ENCODE measurements around the gene SPRED2.

DNA sequence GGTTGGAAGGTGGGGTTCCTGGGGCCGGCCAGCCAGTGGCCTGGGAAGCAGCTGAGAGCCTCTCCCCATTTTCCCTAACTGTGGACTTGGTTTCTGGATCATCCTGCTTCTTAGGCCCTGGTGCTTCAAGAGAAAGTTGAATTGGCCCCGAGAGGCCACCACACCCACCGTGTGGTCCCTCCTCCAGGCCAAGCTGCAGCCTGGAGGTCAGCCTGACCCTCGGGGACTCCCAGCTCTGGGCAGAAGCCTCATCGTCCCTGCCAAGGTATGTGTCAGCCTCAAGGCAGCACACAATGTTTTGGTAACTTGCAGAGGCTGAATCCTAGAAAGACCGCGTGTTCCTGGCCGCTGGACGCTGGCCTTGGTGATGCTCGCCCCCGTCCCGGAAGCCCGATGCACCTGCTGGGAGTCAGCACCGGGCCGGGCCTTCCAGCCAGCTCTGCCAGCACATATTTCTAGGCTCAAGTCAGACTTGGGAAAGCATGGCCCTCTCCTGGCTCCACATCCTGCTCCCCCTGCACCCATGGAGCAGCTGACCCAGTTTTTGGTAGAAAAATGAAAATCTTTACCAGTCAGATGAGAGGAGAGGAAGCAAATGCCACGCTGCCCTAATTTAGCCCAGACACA, 132.2 kb downstream of the SPRED2 start:
- TF ChIP-seq, protein P1, sequence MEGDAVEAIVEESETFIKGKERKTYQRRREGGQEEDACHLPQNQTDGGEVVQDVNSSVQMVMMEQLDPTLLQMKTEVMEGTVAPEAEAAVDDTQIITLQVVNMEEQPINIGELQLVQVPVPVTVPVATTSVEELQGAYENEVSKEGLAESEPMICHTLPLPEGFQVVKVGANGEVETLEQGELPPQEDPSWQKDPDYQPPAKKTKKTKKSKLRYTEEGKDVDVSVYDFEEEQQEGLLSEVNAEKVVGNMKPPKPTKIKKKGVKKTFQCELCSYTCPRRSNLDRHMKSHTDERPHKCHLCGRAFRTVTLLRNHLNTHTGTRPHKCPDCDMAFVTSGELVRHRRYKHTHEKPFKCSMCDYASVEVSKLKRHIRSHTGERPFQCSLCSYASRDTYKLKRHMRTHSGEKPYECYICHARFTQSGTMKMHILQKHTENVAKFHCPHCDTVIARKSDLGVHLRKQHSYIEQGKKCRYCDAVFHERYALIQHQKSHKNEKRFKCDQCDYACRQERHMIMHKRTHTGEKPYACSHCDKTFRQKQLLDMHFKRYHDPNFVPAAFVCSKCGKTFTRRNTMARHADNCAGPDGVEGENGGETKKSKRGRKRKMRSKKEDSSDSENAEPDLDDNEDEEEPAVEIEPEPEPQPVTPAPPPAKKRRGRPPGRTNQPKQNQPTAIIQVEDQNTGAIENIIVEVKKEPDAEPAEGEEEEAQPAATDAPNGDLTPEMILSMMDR (IDR thresholded peaks at IDR 0.05; ENCODE audit: borderline replicate concordance, extremely low read depth, low read length, poor library complexity, severe bottlenecking), result no peak
- no peak for TF ChIP-seq EZH2 (IDR thresholded peaks at IDR 0.05; ENCODE audit: borderline replicate concordance, low read depth, low read length, severe bottlenecking)

Data from DND-41 (cell line).